HEK293T (cell line): Measurements from ENCODE around the gene MARK2.

Experiments
- BHLHE40 ChIP-seq: fragments of 450-650 bp; IDR thresholded peaks from 2 replicates; pipeline ENCODE4 v1.6.1; 2016; ENCODE audit warnings: mild to moderate bottlenecking, moderate library complexity, borderline replicate concordance
- CTBP1 ChIP-seq: fragments of 450-650 bp; IDR thresholded peaks from 2 replicates; pipeline ENCODE4 v1.6.1; 2016; ENCODE audit warnings: borderline replicate concordance
- ELF4 ChIP-seq: fragments of 450-650 bp; IDR thresholded peaks from 2 replicates; pipeline ENCODE4 v1.6.1; 2017; ENCODE audit warnings: antibody characterized with exemption
- FOXA1 ChIP-seq: fragments of 450-650 bp; IDR thresholded peaks from 2 replicates; pipeline ENCODE4 v1.6.1; 2016; ENCODE audit warnings: mild to moderate bottlenecking
- FOXK2 ChIP-seq: fragments of 450-650 bp; IDR thresholded peaks from 2 replicates; pipeline ENCODE4 v1.6.1; 2016; ENCODE audit warnings: mild to moderate bottlenecking
- FOXM1 ChIP-seq: fragments of 450-650 bp; IDR thresholded peaks from 2 replicates; pipeline ENCODE4 v1.6.1; 2017; ENCODE audit warnings: mild to moderate bottlenecking, borderline replicate concordance
- HDGF ChIP-seq: fragments of 450-650 bp; IDR thresholded peaks from 2 replicates; pipeline ENCODE4 v1.6.1; 2017; ENCODE audit warnings: antibody characterized with exemption, borderline replicate concordance
- L3MBTL2 ChIP-seq: fragments of 450-650 bp; conservative IDR thresholded peaks from 2 replicates; pipeline ENCODE4 v1.6.1; 2016; ENCODE audit warnings: mild to moderate bottlenecking
- NFRKB ChIP-seq: fragments of 450-650 bp; IDR thresholded peaks from 2 replicates; pipeline ENCODE4 v1.6.1; 2016; ENCODE audit warnings: mild to moderate bottlenecking, moderate library complexity
- SP1 ChIP-seq: fragments of 450-650 bp; IDR thresholded peaks from 2 replicates; pipeline ENCODE4 v1.6.1; 2017
- SUZ12 ChIP-seq: fragments of 450-650 bp; IDR thresholded peaks from 2 replicates; pipeline ENCODE4 v1.6.1; 2016; ENCODE audit warnings: mild to moderate bottlenecking
- TARDBP ChIP-seq: fragments of 450-650 bp; IDR thresholded peaks from 2 replicates; pipeline ENCODE4 v1.6.1; 2016
- ZNF384 ChIP-seq: fragments of 450-650 bp; IDR thresholded peaks from 2 replicates; pipeline ENCODE4 v1.6.1; 2016
- TF ChIP-seq, protein P1 (sequence below): fragments of 450-650 bp; IDR thresholded peaks from 2 replicates; pipeline ENCODE4 v1.6.1; 2016

- no peak for TF ChIP-seq BHLHE40
- TF ChIP-seq TARDBP, result no peak
- no peak for TF ChIP-seq FOXA1
- no peak for TF ChIP-seq ELF4
- TF ChIP-seq, protein P1, sequence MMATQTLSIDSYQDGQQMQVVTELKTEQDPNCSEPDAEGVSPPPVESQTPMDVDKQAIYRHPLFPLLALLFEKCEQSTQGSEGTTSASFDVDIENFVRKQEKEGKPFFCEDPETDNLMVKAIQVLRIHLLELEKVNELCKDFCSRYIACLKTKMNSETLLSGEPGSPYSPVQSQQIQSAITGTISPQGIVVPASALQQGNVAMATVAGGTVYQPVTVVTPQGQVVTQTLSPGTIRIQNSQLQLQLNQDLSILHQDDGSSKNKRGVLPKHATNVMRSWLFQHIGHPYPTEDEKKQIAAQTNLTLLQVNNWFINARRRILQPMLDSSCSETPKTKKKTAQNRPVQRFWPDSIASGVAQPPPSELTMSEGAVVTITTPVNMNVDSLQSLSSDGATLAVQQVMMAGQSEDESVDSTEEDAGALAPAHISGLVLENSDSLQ, result no peak
- TF ChIP-seq FOXK2, result no peak
- no peak for TF ChIP-seq ZNF384
- TF ChIP-seq SUZ12, result no peak
- TF ChIP-seq SP1, result no peak
- no peak for TF ChIP-seq HDGF
- TF ChIP-seq L3MBTL2, result no peak
- no peak for TF ChIP-seq FOXM1
- TF ChIP-seq NFRKB, result no peak
- no peak for TF ChIP-seq CTBP1
Measured at GRCh38 chr11:63869683-63870082, 30.8 kb downstream of the MARK2 start.
